ENCODE measurements around the gene HLA-E.

DNA sequence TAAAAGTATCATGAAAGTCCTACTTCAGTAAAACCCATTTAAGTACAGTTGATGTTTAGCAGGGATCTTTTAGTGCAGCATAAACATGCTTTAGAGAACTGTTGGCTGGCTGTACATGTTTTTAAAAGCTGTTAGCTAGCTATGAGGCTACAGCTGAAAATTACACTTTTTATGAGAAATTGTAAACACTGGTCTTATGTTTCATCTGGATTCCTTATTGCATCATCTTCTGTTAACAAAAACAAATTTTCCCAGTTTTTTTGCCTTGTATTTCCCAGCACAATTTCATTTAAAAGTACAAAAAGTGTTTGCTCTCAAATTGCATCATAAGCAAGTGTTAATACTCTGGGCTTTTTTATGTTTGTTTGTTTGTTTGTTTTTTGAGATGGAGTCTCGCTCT, 18.3 kb upstream of the HLA-E start:
- TF ChIP-seq, protein P1, sequence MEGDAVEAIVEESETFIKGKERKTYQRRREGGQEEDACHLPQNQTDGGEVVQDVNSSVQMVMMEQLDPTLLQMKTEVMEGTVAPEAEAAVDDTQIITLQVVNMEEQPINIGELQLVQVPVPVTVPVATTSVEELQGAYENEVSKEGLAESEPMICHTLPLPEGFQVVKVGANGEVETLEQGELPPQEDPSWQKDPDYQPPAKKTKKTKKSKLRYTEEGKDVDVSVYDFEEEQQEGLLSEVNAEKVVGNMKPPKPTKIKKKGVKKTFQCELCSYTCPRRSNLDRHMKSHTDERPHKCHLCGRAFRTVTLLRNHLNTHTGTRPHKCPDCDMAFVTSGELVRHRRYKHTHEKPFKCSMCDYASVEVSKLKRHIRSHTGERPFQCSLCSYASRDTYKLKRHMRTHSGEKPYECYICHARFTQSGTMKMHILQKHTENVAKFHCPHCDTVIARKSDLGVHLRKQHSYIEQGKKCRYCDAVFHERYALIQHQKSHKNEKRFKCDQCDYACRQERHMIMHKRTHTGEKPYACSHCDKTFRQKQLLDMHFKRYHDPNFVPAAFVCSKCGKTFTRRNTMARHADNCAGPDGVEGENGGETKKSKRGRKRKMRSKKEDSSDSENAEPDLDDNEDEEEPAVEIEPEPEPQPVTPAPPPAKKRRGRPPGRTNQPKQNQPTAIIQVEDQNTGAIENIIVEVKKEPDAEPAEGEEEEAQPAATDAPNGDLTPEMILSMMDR (IDR thresholded peaks at IDR 0.05; ENCODE audit: insufficient read depth, low read length): no peak
- TF ChIP-seq POLR2AphosphoS5 (IDR thresholded peaks at IDR 0.05; ENCODE audit: low read depth): no peak

All from HL-60 (cell line).